ENCODE measurements around the gene PRMT5. TPM values are rescaled to one million over a fixed set of nuclear protein-coding genes. Genes with fewer than 3 reads are reported as not detected.

PRMT5 gene
- total RNA-seq, 1 donor from 2014 or later = 37.3 TPM

GRCh38 chr14:22883173-22883976 lies 45.8 kb downstream of the PRMT5 start, which contains the start of gene REM2:
TSS of gene REM2 (plus strand) at chr14:22883222. CDS start at chr14:22883288, 66 bp downstream.
- H3K27ac ChIP-seq = no peak within 1 kb of the TSS
- DNase-seq (no peak), ATAC-seq (no peak)

GRCh38 chr14:22882529-22883172 lies 46.5 kb downstream of the PRMT5 start:
- TF ChIP-seq CTCF (IDR thresholded peaks at IDR 0.05) = no peak
- H3K9me3 ChIP-seq = no peaks in the 10 kb centered on the region
- no peak overlapping the region for H3K27ac ChIP-seq
- peaks cover 15% of the 10 kb centered on the region for H3K4me1 ChIP-seq
- ATAC-seq (peak; percentile 4 to 10), DNase-seq (no peak)
- intact Hi-C loops (cut with DNase I) = no loop called here
- no peak overlapping the region for H3K4me3 ChIP-seq
- H3K27me3 ChIP-seq (ENCODE audit: low read depth) = no peaks in the 10 kb centered on the region
- H3K36me3 ChIP-seq = peaks cover 25% of the 10 kb centered on the region

More at GRCh38 chr14:22883173-22883976, 45.8 kb downstream of the PRMT5 start, which contains the start of gene REM2:
- no peak for TF ChIP-seq CTCF (IDR thresholded peaks at IDR 0.05)
- Histone ChIP-seq H3K4me3 (no peak within 1 kb of the TSS), H3K36me3 (peaks cover 18% of the 10 kb centered on the region), H3K4me1 (peaks cover 22% of the 10 kb centered on the region), H3K9me3 (no peaks in the 10 kb centered on the region), H3K27me3 (ENCODE audit: low read depth) (no peaks in the 10 kb centered on the region)
- intact Hi-C loops (cut with DNase I) = no loop called here

GRCh38 chr14:22882064-22882463 lies 47.1 kb downstream of the PRMT5 start:
- Histone ChIP-seq H3K4me1 (peaks cover 11% of the 10 kb centered on the region), H3K9me3 (no peaks in the 10 kb centered on the region), H3K27me3 (ENCODE audit: low read depth) (no peaks in the 10 kb centered on the region), H3K27ac (no peak overlapping the region), H3K4me3 (no peak overlapping the region), H3K36me3 (peaks cover 31% of the 10 kb centered on the region)
- ATAC-seq (no peak), DNase-seq (no peak)
- TF ChIP-seq CTCF (IDR thresholded peaks at IDR 0.05) = no peak
- intact Hi-C loops (cut with DNase I) = no loop called here

- DNase-seq (no peak), ATAC-seq (no peak)
- Histone ChIP-seq H3K27ac (no peak overlapping the region), H3K27me3 (ENCODE audit: low read depth) (no peaks in the 10 kb centered on the region), H3K9me3 (no peaks in the 10 kb centered on the region), H3K4me3 (no peak overlapping the region), H3K4me1 (peaks cover 6% of the 10 kb centered on the region), H3K36me3 (peaks cover 66% of the 10 kb centered on the region)
- no peak for TF ChIP-seq CTCF (IDR thresholded peaks at IDR 0.05)
- intact Hi-C loops (cut with DNase I) = no loop called here
Measured at GRCh38 chr14:22878271-22879246, 50.6 kb downstream of the PRMT5 start.

- intact Hi-C loops (cut with DNase I) = no loop called here
- ATAC-seq (no peak), DNase-seq (no peak)
- H3K36me3 ChIP-seq = peaks cover 72% of the 10 kb centered on the region
- no peaks in the 10 kb centered on the region for H3K27me3 ChIP-seq (ENCODE audit: low read depth)
- no peak overlapping the region for H3K4me3 ChIP-seq
- H3K4me1 ChIP-seq = peaks cover 17% of the 10 kb centered on the region
- no peaks in the 10 kb centered on the region for H3K9me3 ChIP-seq
- no peak for TF ChIP-seq CTCF (IDR thresholded peaks at IDR 0.05)
- no peak overlapping the region for H3K27ac ChIP-seq
Measured at GRCh38 chr14:22877000-22877501, 52.1 kb downstream of the PRMT5 start.

Data from lower lobe of right lung (tissue), 2 donors.